ENCODE data around the gene RPS6KA2.

RPS6KA2 gene

DNA sequence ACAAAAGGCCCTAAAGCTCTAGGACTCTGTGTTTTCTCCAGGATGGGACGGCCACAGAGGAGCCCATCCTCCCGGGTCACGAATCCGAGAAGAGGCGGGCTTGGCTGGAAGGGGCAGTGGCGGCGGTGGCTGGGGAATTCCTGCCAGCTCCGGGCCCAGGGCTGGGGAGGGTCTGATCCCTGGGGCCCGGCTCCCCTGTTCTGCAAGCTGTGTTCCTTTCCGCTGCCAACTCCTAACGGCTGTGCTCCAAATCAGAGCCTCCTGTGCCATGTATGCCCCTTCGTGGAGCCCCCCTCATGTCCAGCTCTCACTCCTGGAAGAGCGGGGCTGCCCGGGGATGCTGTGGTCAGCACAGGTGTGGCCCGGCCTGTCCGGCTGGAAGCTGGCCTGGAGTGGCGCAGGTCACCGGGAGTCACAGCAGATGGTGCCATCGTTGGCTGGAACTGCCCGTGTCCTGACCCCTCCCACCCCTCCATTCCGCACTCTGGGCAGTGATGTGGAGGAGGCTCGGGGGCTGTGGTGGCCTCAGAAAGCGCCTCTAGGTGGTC lies 156.1 kb downstream of the RPS6KA2 start:
- DNase-seq (ENCODE audit: low read depth in 2 of 3, low spot score in 2 of 3): no peak

DNA sequence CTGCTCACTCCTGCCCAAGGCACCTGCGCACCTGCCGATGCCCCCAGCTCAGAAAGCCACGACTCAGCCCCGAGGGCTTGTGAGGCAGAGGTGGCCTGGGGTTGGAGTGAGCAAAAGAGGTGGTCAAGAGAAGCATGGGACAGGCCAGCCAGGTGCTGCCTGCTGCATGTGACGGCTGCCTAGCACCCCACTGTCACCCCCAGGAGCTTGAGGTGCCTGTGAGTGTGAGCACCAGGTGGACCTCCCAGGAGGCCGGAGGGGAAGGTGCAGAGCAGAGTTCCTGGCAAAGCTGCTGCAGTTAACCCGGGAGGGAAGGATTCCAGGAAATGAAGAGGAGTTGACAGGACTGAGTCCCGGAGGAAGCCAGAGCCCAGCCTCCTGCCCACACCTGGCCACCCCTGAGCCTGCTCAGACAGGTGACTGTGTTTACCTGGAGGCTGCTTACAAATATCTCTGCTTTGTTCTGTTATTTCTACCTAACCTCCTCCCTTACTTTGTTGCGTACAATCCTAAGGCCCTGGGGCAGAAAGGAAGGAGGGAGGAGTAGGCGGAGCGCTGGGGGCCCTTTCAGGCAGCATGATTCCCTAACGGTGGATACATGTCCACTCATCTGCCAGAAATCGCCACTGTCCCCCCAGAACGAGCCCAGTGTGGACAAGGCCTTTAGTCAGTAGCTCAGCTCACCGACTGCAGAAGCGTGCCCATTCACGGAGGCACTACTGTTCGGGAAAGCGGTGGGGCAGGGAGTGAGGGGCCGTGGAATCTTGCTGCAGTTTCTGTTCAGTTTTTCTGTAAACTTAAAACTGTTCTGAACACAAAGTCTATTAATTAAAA lies 156.8 kb downstream of the RPS6KA2 start:
- no peak for DNase-seq (ENCODE audit: low read depth in 2 of 3, low spot score in 2 of 3)

DNA sequence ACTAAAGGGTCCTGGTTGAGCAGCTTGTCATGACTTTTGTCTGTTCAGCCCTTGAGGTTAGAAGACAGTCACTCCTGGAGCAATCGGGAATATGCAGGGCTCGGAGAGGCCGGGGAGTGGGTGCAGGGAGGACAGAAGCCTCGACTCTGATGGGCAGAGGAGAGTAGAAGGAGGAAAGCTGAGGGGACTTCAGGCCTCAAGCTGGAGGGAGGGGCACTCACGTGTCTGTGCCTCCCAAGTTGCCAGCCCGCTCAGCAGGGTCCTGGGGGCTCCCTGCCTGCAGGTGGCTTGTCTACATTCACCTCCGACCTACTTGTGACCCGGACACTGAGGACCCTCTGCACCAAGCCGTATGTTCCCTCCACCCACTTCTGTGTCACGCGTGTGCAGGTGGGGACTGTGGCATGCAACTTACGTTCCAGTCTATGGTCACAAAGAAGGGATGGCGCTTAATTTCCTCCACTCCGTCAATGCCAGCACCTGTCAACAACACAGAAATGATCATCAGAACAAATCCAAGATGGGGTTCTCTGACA lies 157.6 kb downstream of the RPS6KA2 start:
- no peak for DNase-seq (ENCODE audit: low read depth in 2 of 3, low spot score in 2 of 3)

DNA sequence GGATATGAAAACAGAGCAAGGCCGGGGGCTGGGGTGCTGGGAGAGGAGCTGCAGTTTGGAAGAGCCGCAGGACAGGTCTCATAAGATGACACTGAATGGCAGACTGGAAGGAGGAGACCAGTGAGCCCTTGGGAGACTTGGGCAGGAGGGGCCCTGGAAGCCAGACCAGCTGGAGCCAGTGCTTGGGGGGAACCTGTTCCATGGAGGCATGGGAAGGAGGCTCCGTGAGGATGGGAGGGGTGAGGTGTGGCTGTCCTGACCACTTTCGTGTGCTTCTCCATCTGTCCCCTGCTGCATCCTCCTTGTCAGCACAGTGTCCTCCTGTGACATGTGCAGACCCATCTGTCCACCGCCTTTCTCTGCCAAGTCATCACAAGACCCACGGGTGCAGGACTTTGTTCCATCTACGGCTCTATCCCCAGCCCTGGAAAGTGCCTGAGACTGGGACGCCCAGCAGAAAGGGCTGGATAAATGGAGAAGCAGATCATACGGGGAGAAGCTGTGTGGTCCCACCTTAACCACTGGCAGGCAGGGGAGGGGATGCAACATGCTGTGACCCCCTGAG lies 159.5 kb downstream of the RPS6KA2 start:
- no peak for DNase-seq (ENCODE audit: low read depth in 2 of 3, low spot score in 2 of 3)

DNA sequence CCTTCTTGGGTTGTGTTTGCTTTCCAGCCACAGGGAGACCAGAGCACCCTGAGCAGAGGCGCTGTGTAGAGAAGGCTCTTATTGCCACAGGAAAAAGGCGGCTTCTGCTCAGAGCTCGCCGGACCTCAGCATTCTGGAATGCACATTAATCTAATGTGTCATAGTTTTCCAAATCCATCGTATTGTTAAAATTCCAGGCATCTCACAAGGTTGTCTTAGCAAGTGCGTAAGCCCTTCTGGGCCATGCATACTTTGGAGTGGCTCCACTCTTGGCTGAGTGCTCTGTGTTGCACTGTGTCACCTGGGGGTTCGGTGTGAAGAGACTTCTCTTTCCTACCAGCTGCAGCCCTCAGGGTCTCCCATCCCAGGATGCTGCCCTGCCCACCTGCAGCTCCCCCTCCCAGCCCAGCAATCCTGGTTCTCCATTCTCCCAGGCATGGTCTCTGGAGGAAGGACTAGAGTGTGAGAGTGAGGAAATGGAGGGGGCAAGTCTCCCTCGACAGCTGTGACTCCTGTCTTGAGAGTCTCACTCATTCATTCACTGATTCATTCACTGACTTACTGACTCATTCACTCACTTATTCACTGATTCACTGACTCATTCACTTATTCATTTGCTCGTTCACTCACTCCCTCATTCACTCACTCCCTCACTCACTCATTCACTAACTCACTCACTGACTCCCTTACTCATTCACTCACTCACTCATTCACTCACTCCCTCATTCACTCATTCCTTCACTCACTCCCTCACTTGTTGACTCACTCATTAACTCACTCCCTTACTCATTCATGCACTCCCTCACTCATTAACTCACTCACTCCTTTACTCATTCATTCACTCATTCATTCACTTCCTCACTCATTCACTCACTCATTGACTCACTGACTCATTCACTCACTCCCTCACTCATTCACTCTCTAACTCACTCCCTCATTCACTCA lies 160.6 kb downstream of the RPS6KA2 start:
- no peak for DNase-seq (ENCODE audit: low read depth in 2 of 3, low spot score in 2 of 3)

DNA sequence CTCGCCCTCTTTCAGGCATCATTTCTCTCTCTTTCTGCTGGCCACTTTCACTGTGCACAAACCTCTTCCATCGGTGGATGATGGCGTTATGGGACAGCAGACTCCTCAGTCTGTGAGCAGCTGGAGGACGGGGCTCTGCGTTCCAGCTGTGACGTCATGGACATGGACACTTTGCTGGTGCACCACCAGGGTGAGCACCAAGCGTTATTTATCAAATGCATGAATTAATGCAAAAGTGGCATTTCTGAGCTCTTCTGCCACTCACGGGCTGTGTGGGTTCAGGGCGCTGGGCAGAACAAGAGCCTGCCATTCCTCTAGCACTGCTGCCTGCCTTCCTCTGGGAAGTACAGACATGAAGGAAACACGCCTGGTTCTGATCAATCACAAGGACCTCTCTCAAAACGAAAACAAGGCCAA lies 161.4 kb downstream of the RPS6KA2 start:
- no peak for DNase-seq (ENCODE audit: low read depth in 2 of 3, low spot score in 2 of 3)

DNA sequence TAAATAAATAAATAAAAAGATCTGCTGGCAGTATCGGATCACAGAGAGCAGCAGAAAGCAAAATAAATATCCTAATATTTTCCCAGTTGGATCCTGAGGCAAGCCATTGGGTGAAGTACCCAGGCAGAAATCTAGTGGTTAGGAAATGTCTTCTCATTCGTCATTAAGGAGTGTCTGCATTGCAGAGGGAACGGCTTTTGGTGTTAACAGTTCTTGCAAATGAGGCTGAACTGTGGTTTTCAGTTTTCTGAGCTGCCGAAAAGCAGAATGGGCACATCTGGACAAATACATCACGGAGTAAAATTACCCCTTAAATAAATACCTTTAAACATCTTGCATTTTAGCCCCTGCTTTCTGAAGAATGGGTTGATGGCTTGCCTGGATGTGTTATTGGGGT lies 162.1 kb downstream of the RPS6KA2 start:
- DNase-seq (ENCODE audit: low read depth in 2 of 3, low spot score in 2 of 3): no peak

DNA sequence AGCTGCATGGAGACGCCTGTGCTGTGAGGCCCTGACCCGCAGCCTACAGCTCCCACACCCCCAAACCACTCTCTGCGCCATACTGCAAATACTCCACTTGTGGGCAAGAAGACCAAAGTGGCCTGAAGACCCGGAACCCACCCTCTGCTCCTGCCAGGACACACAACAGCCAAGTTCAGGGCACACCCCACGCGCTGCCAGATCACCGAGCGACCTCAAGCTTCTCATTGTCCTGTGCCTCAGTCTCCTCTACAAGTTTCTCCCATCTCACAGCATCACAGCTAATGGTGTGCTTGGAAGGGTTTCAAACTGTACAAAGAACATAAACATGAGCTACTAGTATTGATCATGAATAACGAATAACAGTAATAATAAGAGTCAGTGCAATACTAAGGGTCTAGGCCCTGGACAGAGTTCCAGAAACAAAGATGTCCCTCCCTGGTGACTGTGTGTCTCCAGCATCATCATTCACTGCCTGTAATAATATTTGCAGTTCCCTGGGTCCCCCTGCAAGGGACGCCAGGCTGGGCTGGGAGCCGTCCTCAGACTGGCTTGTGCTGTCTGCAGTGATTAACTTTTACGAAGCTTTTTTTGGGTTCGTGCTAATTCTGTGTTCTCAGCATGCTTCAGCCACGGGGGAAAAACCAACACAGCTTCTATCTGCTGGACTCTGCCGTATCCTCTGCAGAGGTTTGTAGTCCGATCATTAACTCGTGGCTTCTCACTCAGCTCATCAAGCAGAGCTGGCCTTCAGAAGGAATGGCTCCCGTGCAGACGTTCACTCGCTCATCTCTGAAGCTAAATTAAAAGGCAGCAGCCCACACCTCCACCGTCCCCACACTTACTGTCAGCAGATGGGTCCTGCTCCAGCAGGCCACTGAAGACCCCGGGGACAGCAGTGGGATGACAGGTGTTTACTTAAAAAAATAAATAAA lies 162.7 kb downstream of the RPS6KA2 start:
- no peak for DNase-seq (ENCODE audit: low read depth in 2 of 3, low spot score in 2 of 3)

DNA sequence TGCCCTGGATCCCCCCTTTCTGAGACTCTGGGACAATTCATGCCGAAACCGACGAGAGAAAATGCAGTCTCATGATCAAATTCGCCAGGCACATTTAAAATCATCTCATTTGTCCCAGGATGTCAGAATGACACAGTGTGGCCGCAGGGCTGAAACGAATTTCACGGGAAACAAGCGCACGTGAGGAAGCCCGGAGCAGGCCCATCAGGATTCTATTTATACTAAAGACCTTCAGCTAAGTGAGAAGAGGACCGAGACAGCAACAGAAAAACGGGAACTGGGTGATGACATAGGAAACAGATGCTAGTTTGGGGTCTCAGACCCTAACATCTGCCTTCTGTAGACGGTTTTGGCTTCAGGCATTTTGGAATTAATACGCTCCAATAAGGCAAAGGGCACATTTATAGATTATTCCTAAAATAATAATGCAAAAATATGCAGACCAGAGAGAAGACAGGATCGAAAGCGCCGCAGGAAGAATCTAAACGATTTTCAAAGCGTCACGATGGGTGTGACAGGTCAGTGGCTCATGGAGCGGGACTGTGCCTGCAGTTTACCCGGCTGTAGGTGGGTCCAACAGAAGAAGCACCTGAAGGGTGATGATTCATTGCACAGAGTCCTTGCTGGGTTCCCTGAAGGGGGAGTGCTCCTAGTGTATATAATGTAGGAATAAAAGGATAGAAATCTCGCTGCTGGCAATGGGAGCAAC lies 163.5 kb downstream of the RPS6KA2 start:
- DNase-seq (ENCODE audit: low read depth in 2 of 3, low spot score in 2 of 3): no peak

DNA sequence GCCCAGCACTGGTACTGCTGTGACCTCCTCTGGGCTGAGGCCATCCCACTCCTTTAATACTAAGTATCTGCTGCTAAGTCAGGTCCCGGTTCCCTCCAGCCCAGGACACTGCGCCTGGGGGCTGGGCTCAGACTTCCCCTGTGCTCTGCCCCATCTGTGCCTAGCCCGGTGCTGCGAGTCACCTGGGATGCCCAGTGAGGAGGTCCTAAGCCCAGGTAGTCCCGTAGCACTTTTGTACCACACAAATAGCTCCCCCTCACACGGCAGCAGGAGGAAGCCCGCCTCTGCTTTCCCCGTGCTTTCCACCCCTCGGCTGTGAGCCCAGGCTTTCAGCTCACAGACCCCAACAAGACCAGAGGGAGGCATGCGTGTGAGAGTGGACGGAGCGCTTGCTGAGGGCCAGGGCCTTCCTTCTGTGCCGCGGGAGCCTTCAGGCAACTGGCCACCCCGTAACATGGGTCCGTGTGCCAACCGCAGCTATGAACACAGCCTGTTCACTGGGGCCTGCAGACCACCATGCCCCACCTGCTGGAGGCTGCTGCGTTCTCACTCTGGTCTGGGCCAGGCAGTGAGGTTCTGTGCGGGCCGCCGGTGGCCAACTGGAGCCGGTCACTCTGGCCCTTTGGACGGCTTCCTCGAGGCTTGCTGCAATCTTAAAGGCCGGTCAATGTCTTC lies 164.5 kb downstream of the RPS6KA2 start:
- no peak for DNase-seq (ENCODE audit: low read depth in 2 of 3, low spot score in 2 of 3)

DNA sequence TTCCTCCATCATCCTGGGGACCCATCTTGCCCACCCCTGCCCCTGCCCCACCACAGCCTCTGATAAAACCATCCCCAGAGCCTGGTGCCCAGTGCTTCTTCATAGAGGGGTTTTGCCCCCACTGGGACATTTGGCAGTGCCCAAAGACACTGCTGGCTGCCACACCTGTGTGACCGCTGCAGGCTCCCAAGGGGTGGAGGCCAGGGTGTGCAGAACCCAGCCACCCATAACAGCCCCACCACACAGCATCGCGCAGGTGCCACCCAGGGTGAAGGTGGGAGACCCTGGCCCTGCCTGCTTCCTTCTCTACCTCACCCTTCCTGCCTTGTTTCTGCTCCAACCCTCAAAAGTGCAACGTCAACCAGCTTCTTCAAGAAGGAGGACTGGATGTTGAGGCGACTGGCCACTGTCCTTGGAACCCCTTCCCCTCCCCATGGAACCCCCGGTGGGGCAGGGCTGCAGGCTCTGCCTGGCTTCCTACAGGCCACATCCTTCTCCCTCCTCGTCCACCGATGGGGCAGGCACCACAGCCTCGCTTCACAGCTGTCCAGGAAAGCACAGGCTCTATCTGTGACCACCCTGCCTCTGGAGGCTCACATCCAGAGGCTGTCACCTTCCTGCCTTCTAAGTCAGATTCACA lies 165.1 kb downstream of the RPS6KA2 start:
- DNase-seq (ENCODE audit: low read depth in 2 of 3, low spot score in 2 of 3): no peak

DNA sequence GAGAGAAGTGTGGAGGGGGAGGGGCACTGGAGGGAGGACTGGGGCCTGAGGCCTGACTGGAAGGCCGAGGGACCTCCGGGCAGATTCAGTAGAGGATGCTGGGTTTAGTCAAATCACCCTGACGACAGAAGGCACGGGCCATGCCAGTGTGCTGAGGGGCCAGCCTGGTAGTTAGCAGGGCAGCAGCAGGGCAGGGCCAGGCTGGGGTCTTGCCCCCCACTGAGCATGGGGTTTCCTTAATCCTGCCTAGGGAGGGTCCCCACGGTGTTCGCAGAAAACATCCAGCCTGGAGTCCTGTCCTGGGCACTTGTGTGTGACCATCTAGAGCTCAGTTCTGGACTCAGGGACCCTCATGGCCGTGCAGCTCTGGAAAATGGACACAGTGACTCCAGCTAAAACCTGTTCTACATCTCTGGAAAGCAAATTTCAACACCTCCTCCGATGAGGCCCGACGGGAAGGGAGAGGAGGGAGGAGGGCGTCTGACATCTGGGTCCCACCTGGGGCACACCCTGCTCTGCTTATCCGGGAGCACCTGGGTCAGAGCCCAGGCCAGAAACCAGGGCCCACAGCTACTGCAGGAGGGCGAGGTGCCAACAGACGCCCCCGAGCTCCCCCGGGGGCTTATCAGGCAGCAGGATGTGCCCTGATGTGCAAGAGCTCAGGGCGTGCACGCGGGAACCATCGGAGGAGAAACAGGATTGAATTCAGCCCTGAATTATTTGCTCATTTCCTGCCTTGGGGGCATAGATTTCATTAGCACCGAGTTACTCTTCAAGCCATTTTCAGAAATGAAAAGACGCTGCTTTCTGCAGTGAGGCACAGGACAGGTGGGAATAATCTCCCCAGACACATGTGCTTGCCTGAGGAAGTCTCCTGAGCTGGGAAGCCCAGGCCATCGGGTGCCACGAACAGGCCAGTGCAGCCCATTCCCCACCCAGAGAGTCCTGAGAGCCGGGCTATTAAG lies 166.3 kb downstream of the RPS6KA2 start:
- no peak for DNase-seq (ENCODE audit: low read depth in 2 of 3, low spot score in 2 of 3)

DNA sequence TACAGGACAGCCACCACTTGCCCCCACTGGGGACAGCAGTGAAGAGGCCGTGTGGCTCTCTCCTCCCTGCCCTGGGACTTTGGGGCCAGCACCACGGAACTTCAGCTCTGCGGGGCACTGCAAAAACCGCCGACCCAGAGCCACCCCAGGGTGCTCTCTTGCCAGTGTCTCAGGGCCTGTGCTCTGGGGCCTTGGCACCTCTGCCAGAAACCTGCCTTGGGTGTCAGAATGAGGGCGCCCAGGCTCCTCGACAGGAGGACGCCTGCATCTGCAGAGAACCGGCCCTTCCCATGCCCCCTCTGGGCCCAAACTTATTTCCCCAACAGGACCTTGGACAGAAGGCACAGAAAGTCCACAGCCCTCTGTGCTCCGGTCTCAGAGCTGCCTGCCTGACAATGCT lies 167.1 kb downstream of the RPS6KA2 start:
- no peak for DNase-seq (ENCODE audit: low read depth in 2 of 3, low spot score in 2 of 3)

DNA sequence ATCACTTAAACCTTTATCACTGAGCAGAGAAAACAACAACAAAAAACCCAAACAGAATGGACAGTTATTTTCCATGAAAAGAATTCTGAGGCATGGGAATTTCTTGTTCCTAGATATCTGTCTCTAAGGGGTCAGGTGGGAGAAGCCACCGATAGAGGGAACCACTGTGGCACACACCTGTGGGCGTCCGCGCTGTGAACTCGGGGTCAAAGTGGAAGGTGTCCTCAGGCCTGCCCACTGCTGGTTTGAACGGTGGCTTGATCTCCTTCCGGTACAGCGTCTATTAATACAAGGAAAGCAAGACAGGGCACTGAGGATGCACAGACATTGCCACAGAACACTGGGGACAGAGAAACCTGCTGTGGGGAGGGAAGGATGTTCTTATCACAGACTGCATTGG lies 167.8 kb downstream of the RPS6KA2 start:
- DNase-seq (ENCODE audit: low read depth in 2 of 3, low spot score in 2 of 3): no peak

DNA sequence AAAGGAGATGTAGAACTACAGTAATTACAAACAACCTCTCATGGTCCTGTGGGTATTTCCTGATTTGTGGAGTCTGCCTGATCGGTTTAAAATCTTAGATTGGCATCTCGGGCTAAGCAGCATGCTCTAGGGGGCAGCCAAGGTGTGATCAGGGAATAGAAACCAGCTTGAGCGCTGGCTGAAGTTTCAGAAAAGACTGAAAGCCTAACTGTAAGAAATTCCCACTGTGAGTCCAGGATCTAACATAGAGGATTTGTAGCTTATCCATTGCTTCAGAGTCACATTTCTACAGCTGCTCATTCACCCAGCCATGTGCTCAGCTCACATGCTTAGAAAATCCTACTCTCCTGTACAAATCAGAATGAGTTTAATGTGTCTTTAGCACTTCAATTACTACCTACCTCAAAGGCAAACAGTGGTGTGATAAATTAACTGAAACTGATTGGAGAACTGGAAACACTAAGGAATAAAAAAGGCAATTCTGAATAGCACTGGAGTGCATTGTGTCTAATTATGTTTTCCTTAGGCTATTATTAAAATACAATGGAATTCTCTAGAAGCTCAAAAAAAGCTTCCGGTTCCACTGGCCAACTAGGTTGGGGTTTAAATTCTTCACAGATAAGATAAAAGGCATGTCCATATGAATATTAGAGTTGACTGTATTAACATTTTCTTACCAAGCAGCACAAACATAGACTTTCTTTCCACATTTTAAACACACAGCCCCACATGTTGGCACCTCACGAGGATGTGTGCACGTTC lies 170.5 kb downstream of the RPS6KA2 start:
- DNase-seq (ENCODE audit: low read depth in 2 of 3, low spot score in 2 of 3): no peak

DNA sequence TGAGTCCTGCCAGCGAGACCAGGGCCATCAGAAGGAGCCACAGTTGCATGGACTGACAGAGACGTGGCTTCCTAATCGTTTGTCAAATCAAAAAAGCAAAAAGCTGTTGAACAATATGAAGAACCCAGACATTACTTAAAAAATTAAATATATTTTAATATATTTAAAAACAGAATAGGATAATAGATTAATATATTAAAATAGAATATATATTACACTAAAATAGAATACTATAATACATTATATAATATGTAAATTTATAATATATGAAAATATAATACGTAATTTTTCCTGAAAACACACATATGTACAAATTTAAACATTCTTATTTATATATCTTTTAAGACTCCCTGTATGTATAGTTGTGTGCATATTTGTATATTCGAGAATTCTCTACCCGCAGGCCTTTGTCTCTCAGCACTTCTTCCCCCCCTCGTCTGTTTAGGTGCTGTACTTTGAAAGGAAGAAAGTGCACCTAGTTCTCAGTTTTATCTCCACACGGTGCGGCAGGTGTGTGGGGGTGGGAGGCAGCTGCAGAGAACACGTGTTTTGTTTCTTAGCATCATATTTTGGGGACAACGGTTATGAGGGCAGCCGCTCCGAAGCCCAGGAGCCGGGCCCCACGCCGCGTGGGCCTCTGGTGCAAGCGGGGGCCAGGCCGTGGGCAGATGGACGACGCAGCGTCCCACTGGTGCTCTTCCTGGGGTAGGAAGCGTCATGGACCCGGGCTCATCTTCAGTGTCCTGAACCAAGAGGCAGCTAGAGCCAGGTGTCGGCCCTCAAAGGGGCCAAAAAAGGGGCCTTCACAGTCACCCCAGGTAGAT lies 172.1 kb downstream of the RPS6KA2 start:
- no peak for DNase-seq (ENCODE audit: low read depth in 2 of 3, low spot score in 2 of 3)
